ENCODE measurements around the gene CCDC86.

DNA sequence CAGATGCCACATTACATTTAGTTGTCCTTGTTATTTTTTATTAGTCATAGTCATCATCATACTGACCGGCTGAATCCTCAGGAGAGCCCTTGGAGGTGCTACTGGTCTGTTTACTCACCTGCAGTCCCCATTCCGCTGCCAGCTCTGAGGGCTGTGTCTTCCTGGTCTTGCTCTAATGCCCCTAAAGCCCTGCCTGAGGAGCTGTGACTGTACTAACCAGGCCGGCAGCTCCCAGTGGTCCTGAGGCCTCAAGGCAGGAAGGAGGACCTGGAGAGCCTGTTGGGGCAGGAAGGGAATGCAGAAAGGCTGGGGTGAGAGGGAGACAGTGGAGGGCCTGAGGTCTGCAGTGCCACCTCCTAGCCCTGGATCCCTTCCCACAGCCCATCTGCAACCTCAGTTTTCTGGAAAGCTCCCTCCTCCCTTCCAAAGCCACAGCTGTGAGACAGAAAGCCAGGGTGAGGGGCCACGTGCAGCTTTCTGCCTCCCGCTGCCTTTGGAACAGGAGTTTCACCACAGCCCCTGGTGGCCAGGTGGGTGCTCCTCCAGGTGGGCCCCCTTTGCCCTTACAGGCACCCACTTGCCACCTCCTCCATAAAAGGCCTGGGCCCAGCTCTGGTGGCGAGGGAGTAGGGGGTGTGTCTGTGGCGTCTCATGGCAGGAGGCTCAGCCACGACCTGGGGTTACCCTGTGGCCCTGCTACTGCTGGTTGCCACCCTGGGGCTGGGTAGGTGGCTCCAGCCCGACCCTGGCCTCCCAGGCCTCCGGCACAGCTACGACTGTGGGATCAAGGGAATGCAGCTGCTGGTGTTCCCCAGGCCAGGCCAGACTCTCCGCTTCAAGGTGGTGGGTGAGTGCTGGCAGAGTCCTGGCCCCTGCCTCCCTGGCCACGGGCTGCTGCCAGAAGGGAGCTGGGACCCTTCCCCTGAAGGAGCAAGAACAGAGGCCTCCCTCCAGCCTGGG lies 25.3 kb downstream of the CCDC86 start, which contains the start of gene ZP1:
- no peak for TF ChIP-seq POLR2A (IDR thresholded peaks at IDR 0.05; ENCODE audit: low read depth)
- no peak for TF ChIP-seq EP300 (IDR thresholded peaks at IDR 0.05)
- TF ChIP-seq POLR2AphosphoS5 (IDR thresholded peaks at IDR 0.05) = no peak
